ENCODE results near the gene RBMS1.

RBMS1 gene

GRCh38 chr2:160269365-160269764 lies 224.2 kb downstream of the RBMS1 start:
- peak; percentile 0 for ATAC-seq

GRCh38 chr2:160268151-160268781 lies 225.3 kb downstream of the RBMS1 start:
- H3K27ac Mint-ChIP-seq = peak overlapping the region in 1 of 2 donors; percentile 5
- H3K27me3 Mint-ChIP-seq = peaks cover 13% of the 10 kb centered on the region
- ATAC-seq (no peak), DNase-seq (no peak)
- peaks cover 61% of the 10 kb centered on the region for H3K4me1 Mint-ChIP-seq
- H3K4me3 Mint-ChIP-seq = no peak overlapping the region
- H3K9me3 Mint-ChIP-seq = no peaks in the 10 kb centered on the region

More at GRCh38 chr2:160269365-160269764, 224.2 kb downstream of the RBMS1 start:
- peaks cover 10% of the 10 kb centered on the region for H3K27me3 Mint-ChIP-seq
- peak overlapping the region; percentile 59 to 72 for H3K27ac Mint-ChIP-seq
- H3K9me3 Mint-ChIP-seq = no peaks in the 10 kb centered on the region
- no peak for DNase-seq
- H3K4me3 Mint-ChIP-seq = peak overlapping the region; percentile 79 to 85
- peaks cover 56% of the 10 kb centered on the region for H3K4me1 Mint-ChIP-seq

- peaks cover 61% of the 10 kb centered on the region for H3K4me1 Mint-ChIP-seq
- no peak for ATAC-seq
- no peak for DNase-seq
- H3K27ac Mint-ChIP-seq = peak overlapping the region in 1 of 2 donors; percentile 5
- H3K4me3 Mint-ChIP-seq = no peak overlapping the region
- no peaks in the 10 kb centered on the region for H3K9me3 Mint-ChIP-seq
- peaks cover 18% of the 10 kb centered on the region for H3K27me3 Mint-ChIP-seq
Observed at GRCh38 chr2:160267692-160268091, 225.9 kb downstream of the RBMS1 start.

- DNase-seq (peak in 1 of 2 donors; percentile 24), ATAC-seq (no peak)
- Mint-ChIP-seq H3K9me3 (no peaks in the 10 kb centered on the region), H3K27me3 (peaks cover 18% of the 10 kb centered on the region), H3K27ac (peak overlapping the region in 1 of 2 donors; percentile 23), H3K4me3 (peak overlapping the region; percentile 20 to 32), H3K4me1 (peaks cover 56% of the 10 kb centered on the region)
Observed at GRCh38 chr2:160267022-160267421, 226.6 kb downstream of the RBMS1 start.

DNA sequence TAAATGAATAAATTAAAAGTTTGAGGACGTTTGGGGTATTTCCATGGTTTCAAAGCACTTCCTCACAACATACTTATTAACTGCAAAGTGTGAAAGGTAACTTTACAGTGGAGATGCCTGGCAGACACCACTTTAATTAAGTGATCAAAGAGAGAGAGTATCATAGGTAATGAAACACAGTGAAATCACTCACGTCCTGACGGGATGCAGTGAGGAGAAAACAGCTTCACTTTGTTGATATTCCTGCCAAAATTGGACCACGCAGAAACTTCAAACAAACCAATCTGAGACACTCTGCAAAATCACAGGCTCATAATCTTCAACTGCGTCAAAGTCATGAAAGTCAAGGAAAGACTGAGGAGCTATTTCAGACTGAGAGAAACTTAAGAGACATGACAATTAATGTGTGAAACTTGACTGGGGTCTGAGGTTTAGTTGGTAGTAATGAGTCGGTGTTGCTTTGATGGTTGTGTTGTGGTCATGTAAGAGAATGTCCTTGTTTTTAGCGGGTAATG lies 227.5 kb downstream of the RBMS1 start:
- DNase-seq = peak; percentile 42 to 55
- Mint-ChIP-seq H3K4me1 (peaks cover 56% of the 10 kb centered on the region), H3K4me3 (peak overlapping the region; percentile 53 to 65), H3K27ac (peak overlapping the region; percentile 77 to 95), H3K9me3 (no peaks in the 10 kb centered on the region), H3K27me3 (peaks cover 18% of the 10 kb centered on the region)
- ATAC-seq = peak; percentile 84

GRCh38 chr2:160264308-160264707 lies 229.3 kb downstream of the RBMS1 start:
- H3K4me3 Mint-ChIP-seq = no peak overlapping the region
- DNase-seq (no peak), ATAC-seq (no peak)
- H3K27me3 Mint-ChIP-seq = peaks cover 18% of the 10 kb centered on the region
- H3K9me3 Mint-ChIP-seq = peaks cover 0 to 7% of the 10 kb centered on the region in 2 donors
- H3K4me1 Mint-ChIP-seq = peaks cover 40% of the 10 kb centered on the region
- peak overlapping the region in 1 of 2 donors; percentile 16 for H3K27ac Mint-ChIP-seq

GRCh38 chr2:160261732-160262131 lies 231.9 kb downstream of the RBMS1 start:
- Mint-ChIP-seq H3K27me3 (peaks cover 15% of the 10 kb centered on the region), H3K27ac (no peak overlapping the region), H3K9me3 (peaks cover 0 to 7% of the 10 kb centered on the region in 2 donors), H3K4me3 (no peak overlapping the region), H3K4me1 (peaks cover 29% of the 10 kb centered on the region)
- DNase-seq (no peak), ATAC-seq (no peak)

DNA sequence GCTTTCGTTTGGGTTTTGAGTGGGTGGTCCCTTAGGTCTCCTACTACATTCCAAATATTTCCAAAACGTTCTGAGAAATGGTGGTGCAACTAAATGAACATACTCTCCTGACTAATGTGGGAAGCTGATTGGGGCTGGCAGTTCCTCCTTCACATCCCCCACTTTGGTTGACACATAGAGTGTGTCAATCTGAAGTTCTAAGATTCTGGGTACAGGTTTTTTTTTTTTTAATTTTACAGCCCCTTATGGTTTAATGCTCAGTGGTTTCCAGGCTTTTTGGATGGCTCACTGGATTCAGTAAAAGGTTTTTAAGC lies 235.2 kb downstream of the RBMS1 start:
- no peak for ATAC-seq
- H3K27ac Mint-ChIP-seq = no peak overlapping the region
- H3K4me1 Mint-ChIP-seq = no peaks in the 10 kb centered on the region
- H3K4me3 Mint-ChIP-seq = no peak overlapping the region
- DNase-seq = no peak
- peaks cover 0 to 7% of the 10 kb centered on the region in 2 donors for H3K9me3 Mint-ChIP-seq
- peaks cover 27% of the 10 kb centered on the region for H3K27me3 Mint-ChIP-seq

DNA sequence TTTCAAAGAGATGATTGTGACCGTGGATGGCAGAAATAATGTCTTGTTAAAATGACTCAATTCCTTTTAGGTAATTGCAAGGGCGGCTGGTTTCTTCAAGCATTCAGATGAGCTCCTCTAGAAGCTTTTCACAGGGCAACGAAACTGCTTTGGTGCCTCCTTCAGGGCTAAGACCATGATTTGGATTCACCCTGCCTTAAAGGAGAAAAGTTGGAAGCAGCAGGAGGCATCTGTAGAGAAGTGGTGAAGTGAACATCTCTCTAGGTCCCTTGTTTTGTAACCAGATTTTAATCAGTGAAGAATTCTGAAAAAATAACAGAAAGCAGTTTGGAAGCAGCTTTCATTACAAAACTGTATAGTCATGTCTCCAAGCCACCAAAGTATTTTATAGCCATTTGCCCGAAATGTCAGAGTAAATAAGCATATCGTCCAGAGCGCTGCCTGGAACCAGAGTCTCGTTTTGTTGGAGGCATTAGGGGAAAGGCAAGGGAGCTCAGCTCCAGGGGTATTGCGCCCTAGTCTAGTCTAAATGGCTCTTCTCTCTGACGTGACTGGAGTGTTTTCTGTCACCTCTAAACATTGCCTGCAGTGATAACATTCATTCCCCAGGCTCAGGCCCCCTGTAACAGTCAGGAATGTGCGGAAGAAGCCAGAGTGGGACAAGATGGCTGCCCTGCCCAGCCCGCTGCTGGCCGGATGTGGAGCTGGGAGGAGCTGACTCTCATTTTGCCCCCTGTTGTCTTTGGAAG lies 235.7 kb downstream of the RBMS1 start:
- Mint-ChIP-seq H3K9me3 (peaks cover 0 to 7% of the 10 kb centered on the region in 2 donors), H3K4me3 (no peak overlapping the region), H3K4me1 (no peaks in the 10 kb centered on the region), H3K27me3 (peaks cover 23% of the 10 kb centered on the region), H3K27ac (peak overlapping the region in 1 of 2 donors; percentile 74)
- DNase-seq = no peak
- no peak for ATAC-seq

GRCh38 chr2:160257041-160257742 lies 236.4 kb downstream of the RBMS1 start:
- Mint-ChIP-seq H3K4me1 (no peaks in the 10 kb centered on the region), H3K4me3 (no peak overlapping the region), H3K9me3 (peaks cover 0 to 7% of the 10 kb centered on the region in 2 donors), H3K27me3 (peaks cover 22% of the 10 kb centered on the region), H3K27ac (peak overlapping the region in 1 of 2 donors; percentile 74)
- ATAC-seq (no peak), DNase-seq (no peak)

DNA sequence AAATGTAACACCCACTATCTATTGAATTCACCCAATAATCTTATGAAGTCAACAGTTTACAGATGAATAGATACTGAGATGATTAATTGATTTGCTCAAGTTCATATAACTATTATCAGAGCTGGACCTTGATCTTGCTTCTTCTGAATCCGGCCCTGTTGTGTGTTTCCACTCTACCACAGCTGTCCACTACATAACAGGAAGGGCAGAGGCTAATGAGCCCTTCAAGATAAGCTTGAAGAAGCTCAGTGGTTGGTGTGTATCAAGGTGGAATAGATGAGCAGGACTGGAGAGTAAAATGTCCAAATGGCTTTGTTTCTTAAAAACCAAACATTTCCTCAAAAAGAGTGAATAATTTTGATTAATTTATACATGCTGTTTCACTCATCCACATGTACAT lies 237.1 kb downstream of the RBMS1 start:
- DNase-seq = no peak
- Mint-ChIP-seq H3K4me1 (no peaks in the 10 kb centered on the region), H3K27me3 (peaks cover 22% of the 10 kb centered on the region), H3K27ac (no peak overlapping the region), H3K4me3 (no peak overlapping the region), H3K9me3 (peaks cover 0 to 7% of the 10 kb centered on the region in 2 donors)
- ATAC-seq = no peak

DNA sequence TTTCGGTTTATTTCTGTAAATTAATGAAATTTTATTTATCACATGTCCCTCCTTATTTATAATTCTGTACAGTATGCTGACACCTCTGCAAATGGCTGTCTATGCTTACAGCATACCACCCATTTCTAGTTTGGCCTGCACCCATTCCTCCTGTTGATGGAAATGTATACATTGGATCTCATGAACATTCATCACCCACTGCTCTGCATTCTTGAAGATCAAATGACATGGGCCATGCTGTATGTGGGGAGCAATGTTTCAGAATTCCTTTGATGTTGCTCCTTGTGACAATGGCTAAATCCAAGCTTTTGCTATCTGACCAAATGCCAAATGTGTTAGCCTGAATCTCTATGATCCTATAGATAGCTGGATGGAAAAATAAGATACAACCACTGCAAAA lies 238.2 kb downstream of the RBMS1 start:
- Mint-ChIP-seq H3K4me1 (no peaks in the 10 kb centered on the region), H3K4me3 (no peak overlapping the region), H3K27ac (no peak overlapping the region), H3K27me3 (peaks cover 22% of the 10 kb centered on the region), H3K9me3 (peaks cover 0 to 7% of the 10 kb centered on the region in 2 donors)
- no peak for DNase-seq
- no peak for ATAC-seq

- ATAC-seq (no peak), DNase-seq (no peak)
- H3K4me1 Mint-ChIP-seq = no peaks in the 10 kb centered on the region
- H3K9me3 Mint-ChIP-seq = no peaks in the 10 kb centered on the region
- no peak overlapping the region for H3K4me3 Mint-ChIP-seq
- peaks cover 22% of the 10 kb centered on the region for H3K27me3 Mint-ChIP-seq
- H3K27ac Mint-ChIP-seq = no peak overlapping the region
Observed at GRCh38 chr2:160254189-160254762, 239.3 kb downstream of the RBMS1 start.

DNA sequence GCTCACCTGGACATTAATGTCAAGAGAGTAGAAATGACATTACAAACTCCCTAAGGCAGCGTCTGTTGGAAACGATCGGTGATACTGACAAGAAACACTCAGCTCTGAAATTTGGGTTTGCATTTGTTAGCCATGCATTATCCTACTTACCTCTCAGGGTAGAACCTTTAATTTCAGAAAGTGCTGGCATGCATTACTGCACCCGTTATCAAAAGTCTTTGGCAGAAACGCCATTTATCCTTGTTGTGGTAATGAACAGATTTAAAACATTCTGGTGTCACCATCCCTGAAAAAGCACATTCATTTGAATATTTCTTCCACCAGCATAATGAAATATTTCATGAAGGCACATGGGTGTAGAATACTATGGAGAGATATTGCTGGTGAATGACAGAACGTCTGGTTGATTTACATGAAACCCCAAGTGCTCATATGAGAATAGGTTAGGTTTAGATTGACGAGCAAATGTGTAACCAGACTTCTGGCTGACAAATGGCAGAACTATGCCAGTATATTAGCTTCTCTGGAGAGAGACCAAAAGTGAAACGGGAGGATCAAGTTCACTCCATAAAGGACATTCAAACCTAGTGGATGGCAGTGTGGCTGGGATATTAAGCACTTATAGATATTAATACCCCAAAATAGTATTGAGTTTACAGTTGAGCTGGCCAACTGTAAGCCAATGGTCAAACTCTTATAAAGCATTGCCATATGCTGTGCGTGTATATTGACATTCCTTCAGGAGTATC lies 240.0 kb downstream of the RBMS1 start:
- no peak for DNase-seq
- ATAC-seq = no peak
- H3K27ac Mint-ChIP-seq = no peak overlapping the region
- no peaks in the 10 kb centered on the region for H3K9me3 Mint-ChIP-seq
- no peak overlapping the region for H3K4me3 Mint-ChIP-seq
- H3K4me1 Mint-ChIP-seq = no peaks in the 10 kb centered on the region
- peaks cover 22% of the 10 kb centered on the region for H3K27me3 Mint-ChIP-seq

GRCh38 chr2:160252900-160253299 lies 240.7 kb downstream of the RBMS1 start:
- Mint-ChIP-seq H3K27ac (no peak overlapping the region), H3K9me3 (no peaks in the 10 kb centered on the region), H3K4me3 (no peak overlapping the region), H3K4me1 (no peaks in the 10 kb centered on the region), H3K27me3 (peaks cover 22% of the 10 kb centered on the region)
- DNase-seq = no peak
- ATAC-seq = no peak

All from stimulated activated naive CD8-positive, alpha-beta T cell treated with anti-CD3 and anti-CD28 coated beads, Interleukin-15, amount 100 ng/mL, for 72 hours (primary cell).